Neural cell (in vitro differentiated cells): ENCODE data around the gene UMOD. TPM values are rescaled to one million over a fixed set of nuclear protein-coding genes. Genes with fewer than 3 reads are reported as not detected.

ENCODE experiments used
- H2AFZ ChIP-seq: fragments of 200-600, 300-800 bp; sonication (generic), shearing (Covaris generic); 2 replicates; pipeline ENCODE4 v1.6.0; 2014; ENCODE audit warnings: low read depth, mild to moderate bottlenecking, antibody characterized with exemption, low read length, moderate library complexity
- H3F3A ChIP-seq: fragments of 200-600 bp; shearing (Covaris generic); 2 replicates; pipeline ENCODE4 v1.6.1; 2016; ENCODE audit warnings: mild to moderate bottlenecking, moderate library complexity, mixed read lengths, antibody characterized with exemption, low read length; ENCODE audit not compliant: insufficient read depth, poor library complexity, severe bottlenecking
- H3K27ac ChIP-seq: fragments of 200-600, 300-800 bp; sonication (generic), shearing (Covaris generic); 2 replicates; pipeline ENCODE4 v1.5.1; 2014; ENCODE audit warnings: mild to moderate bottlenecking, low read length, moderate library complexity
- H3K27me3 ChIP-seq: fragments of 300-800, 200-600 bp; sonication (generic), shearing (Covaris generic); 2 replicates; pipeline ENCODE4 v1.6.0; 2014; ENCODE audit warnings: mild to moderate bottlenecking, low read depth, low read length, moderate library complexity; ENCODE audit not compliant: insufficient read depth
- H3K36me3 ChIP-seq: fragments of 300-800, 200-600 bp; sonication (generic), shearing (Covaris generic); 2 replicates; pipeline ENCODE4 v1.5.1; 2014; ENCODE audit warnings: mild to moderate bottlenecking, antibody characterized with exemption, low read length, moderate library complexity; ENCODE audit not compliant: insufficient read depth
- H3K4me2 ChIP-seq: fragments of 300-800, 200-600 bp; sonication (generic), shearing (Covaris generic); 2 replicates; pipeline ENCODE4 v1.6.0; 2014; ENCODE audit warnings: mild to moderate bottlenecking, low read length
- H3K4me3 ChIP-seq: fragments of 300-800, 200-600 bp; sonication (generic), shearing (Covaris generic); 2 replicates; pipeline ENCODE4 v1.5.1; 2014; ENCODE audit warnings: mild to moderate bottlenecking, low read length, moderate library complexity
- H3K79me2 ChIP-seq: fragments of 200-600 bp; shearing (Covaris generic); replicated peaks from 2 replicates; pipeline ENCODE4 v1.6.0; 2014; ENCODE audit warnings: mild to moderate bottlenecking, low read length, moderate library complexity; ENCODE audit not compliant: insufficient read depth
- H3K9ac ChIP-seq: fragments of 300-800, 200-600 bp; sonication (generic), shearing (Covaris generic); 2 replicates; pipeline ENCODE4 v1.6.1; 2016; ENCODE audit warnings: mild to moderate bottlenecking, low read length, mixed read lengths
- H3K9me2 ChIP-seq: fragments of 200-600 bp; shearing (Covaris generic); 2 replicates; pipeline ENCODE4 v1.6.1; 2016; ENCODE audit warnings: mild to moderate bottlenecking, low read length, mixed read lengths; ENCODE audit not compliant: insufficient read depth
- H3K9me3 ChIP-seq: fragments of 200-600, 300-800 bp; sonication (generic), shearing (Covaris generic); 2 replicates; pipeline ENCODE4 v1.6.1; 2016; ENCODE audit warnings: mild to moderate bottlenecking, mixed run types, low read length, moderate library complexity, mixed read lengths
- H4K20me1 ChIP-seq: fragments of 200-600 bp; shearing (Covaris generic); 2 replicates; pipeline ENCODE4 v1.6.1; 2016; ENCODE audit warnings: mild to moderate bottlenecking, mixed run types; ENCODE audit not compliant: insufficient read depth
- CTCF ChIP-seq: fragments of 450-650 bp; IDR thresholded peaks from 2 replicates; pipeline ENCODE4 v1.5.1; 2014; ENCODE audit warnings: antibody characterized with exemption, mild to moderate bottlenecking, moderate library complexity; ENCODE audit not compliant: poor library complexity, severe bottlenecking
- EP300 ChIP-seq: fragments of 450-650 bp; conservative IDR thresholded peaks from 2 replicates; pipeline ENCODE4 v1.6.1; 2014; ENCODE audit warnings: antibody characterized with exemption, mild to moderate bottlenecking, moderate library complexity; ENCODE audit not compliant: poor library complexity, severe bottlenecking
- EZH2 ChIP-seq: fragments of 200-600, 300-800 bp; shearing (Covaris generic), sonication (generic); IDR thresholded peaks from 2 replicates; pipeline ENCODE4 v1.6.1; 2014; ENCODE audit warnings: antibody characterized with exemption, low read length, borderline replicate concordance, mild to moderate bottlenecking; ENCODE audit not compliant: insufficient read depth, poor library complexity, severe bottlenecking
- MXI1 ChIP-seq: fragments of 450-650 bp; conservative IDR thresholded peaks from 2 replicates; pipeline ENCODE4 v1.6.1; 2014; ENCODE audit warnings: antibody characterized with exemption, mild to moderate bottlenecking; ENCODE audit not compliant: poor library complexity, severe bottlenecking
- POLR2AphosphoS5 ChIP-seq: IDR thresholded peaks from 2 replicates; pipeline ENCODE4 v1.6.1; 2012
- RAD21 ChIP-seq: fragments of 450-650 bp; conservative IDR thresholded peaks from 2 replicates; pipeline ENCODE4 v1.6.1; 2014; ENCODE audit warnings: antibody characterized with exemption, mild to moderate bottlenecking, moderate library complexity
- SMC3 ChIP-seq: fragments of 450-650 bp; conservative IDR thresholded peaks from 2 replicates; pipeline ENCODE4 v1.6.1; 2014; ENCODE audit warnings: antibody characterized with exemption, mild to moderate bottlenecking, moderate library complexity; ENCODE audit not compliant: poor library complexity
- TAF1 ChIP-seq: IDR thresholded peaks from 2 replicates; pipeline ENCODE4 v1.6.1; 2012; ENCODE audit warnings: low read depth
- polyA minus RNA-seq: library from RNA; depleted of rRNA, polyadenylated mRNA; stranded (reverse); fragments of >200 nt; gene quantifications from 2 replicates; pipeline ENCODE4 v1.2.3, GENCODE V29; 2014
- polyA plus RNA-seq: library from polyadenylated mRNA; depleted of rRNA; stranded (reverse); fragments of >200 nt; gene quantifications from 2 replicates; pipeline ENCODE4 v1.2.3, GENCODE V29; 2014
- TF ChIP-seq, protein P1 (sequence below): IDR thresholded peaks from 2 replicates; pipeline ENCODE4 v1.6.1; 2012; ENCODE audit warnings: borderline replicate concordance

Gene UMOD
- polyA plus RNA-seq, result not detected in 2 replicates
- polyA minus RNA-seq, result not detected in 2 replicates

GRCh38 chr16:20352615-20353014 lies at the start of gene UMOD:
Gene UMOD (minus strand): TSS chr16:20352715. CDS start chr16:20350737, 1,978 bp downstream.
- Histone ChIP-seq H4K20me1 (no peaks in the 10 kb centered on the region), H3K27me3 (no peaks in the 10 kb centered on the region), H3K9me2 (no peaks in the 10 kb centered on the region), H3K27ac (no peak within 1 kb of the TSS), H3K79me2 (no peaks in the 10 kb centered on the region), H3K36me3 (no peaks in the 10 kb centered on the region), H2AFZ (no peak within 1 kb of the TSS), H3K9me3 (no peaks in the 10 kb centered on the region), H3F3A (no peaks in the 10 kb centered on the region), H3K9ac (no peak within 1 kb of the TSS), H3K4me2 (no peak within 1 kb of the TSS), H3K4me3 (no peak within 1 kb of the TSS)
- TF ChIP-seq EZH2, result no peak
- no peak for TF ChIP-seq SMC3
- TF ChIP-seq POLR2AphosphoS5, result no peak
- no peak for TF ChIP-seq RAD21
- TF ChIP-seq TAF1, result no peak
- no peak for TF ChIP-seq MXI1
- TF ChIP-seq, protein P1, sequence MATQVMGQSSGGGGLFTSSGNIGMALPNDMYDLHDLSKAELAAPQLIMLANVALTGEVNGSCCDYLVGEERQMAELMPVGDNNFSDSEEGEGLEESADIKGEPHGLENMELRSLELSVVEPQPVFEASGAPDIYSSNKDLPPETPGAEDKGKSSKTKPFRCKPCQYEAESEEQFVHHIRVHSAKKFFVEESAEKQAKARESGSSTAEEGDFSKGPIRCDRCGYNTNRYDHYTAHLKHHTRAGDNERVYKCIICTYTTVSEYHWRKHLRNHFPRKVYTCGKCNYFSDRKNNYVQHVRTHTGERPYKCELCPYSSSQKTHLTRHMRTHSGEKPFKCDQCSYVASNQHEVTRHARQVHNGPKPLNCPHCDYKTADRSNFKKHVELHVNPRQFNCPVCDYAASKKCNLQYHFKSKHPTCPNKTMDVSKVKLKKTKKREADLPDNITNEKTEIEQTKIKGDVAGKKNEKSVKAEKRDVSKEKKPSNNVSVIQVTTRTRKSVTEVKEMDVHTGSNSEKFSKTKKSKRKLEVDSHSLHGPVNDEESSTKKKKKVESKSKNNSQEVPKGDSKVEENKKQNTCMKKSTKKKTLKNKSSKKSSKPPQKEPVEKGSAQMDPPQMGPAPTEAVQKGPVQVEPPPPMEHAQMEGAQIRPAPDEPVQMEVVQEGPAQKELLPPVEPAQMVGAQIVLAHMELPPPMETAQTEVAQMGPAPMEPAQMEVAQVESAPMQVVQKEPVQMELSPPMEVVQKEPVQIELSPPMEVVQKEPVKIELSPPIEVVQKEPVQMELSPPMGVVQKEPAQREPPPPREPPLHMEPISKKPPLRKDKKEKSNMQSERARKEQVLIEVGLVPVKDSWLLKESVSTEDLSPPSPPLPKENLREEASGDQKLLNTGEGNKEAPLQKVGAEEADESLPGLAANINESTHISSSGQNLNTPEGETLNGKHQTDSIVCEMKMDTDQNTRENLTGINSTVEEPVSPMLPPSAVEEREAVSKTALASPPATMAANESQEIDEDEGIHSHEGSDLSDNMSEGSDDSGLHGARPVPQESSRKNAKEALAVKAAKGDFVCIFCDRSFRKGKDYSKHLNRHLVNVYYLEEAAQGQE, result no peak
- TF ChIP-seq CTCF, result no peak
- TF ChIP-seq EP300, result no peak

DNA sequence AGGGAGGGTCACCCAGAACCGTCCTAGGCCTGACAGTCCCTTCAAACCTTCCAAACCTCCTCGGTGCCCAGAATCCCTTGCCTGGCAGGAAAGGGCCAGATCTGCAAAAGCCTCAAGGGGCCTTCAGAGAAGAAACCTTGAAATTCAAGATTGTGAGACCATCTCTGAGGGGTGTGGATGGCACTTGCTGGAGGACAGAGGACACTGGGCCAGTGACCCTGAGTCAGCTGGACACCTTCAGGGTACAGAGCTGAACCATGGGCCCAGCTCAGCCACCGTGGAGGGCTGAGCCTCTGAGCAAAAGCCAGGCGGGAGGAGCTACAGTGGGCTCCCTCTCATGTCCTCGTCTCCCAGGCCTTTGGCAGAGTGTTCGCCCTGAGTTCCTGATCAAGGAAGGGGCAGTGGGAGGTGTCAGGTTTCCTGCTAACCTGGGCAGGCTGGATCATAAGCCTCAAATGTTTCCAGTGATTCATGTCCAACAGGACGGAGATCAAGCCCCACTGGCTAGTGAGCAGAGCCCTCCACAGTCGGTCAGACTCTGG lies 49.0 kb upstream of the UMOD start:
- Histone ChIP-seq H3K79me2 (no peaks in the 10 kb centered on the region), H3K9me2 (no peaks in the 10 kb centered on the region), H4K20me1 (no peaks in the 10 kb centered on the region), H2AFZ (no peak overlapping the region), H3K36me3 (no peaks in the 10 kb centered on the region), H3K4me3 (no peak overlapping the region), H3K9me3 (no peaks in the 10 kb centered on the region), H3K9ac (no peak overlapping the region), H3K27me3 (no peaks in the 10 kb centered on the region), H3F3A (no peaks in the 10 kb centered on the region), H3K27ac (no peak overlapping the region), H3K4me2 (no peak overlapping the region)
- TF ChIP-seq, protein P1, result no peak
- TF ChIP-seq CTCF (no peak), EZH2 (no peak), EP300 (no peak), POLR2AphosphoS5 (no peak), TAF1 (no peak), RAD21 (no peak), MXI1 (no peak), SMC3 (no peak)
